HG02884 (cell line): ENCODE results near the gene AASDH.

Experiments used
- ATAC-seq: cut with Tn5 transposase; IDR thresholded peaks from one replicate; pipeline ENCODE4 v1.9.1; 2021; ENCODE audit warnings: mild to moderate bottlenecking, moderate library complexity; ENCODE audit not compliant: unreplicated experiment

AASDH gene

GRCh38 chr4:56387023-56388001, at the start of gene AASDH:
Gene AASDH, minus strand, starts transcription at chr4:56387491. Its CDS starts 3,192 bp downstream, at chr4:56384299.
- ATAC-seq = peak; percentile 94

- ATAC-seq = peak; percentile 72
Measured at GRCh38 chr4:56435140-56435926, 48.0 kb upstream of the AASDH start, which contains the start of gene PPAT. Gene PPAT, minus strand, starts transcription at chr4:56435615. Its CDS starts 138 bp downstream, at chr4:56435477.

GRCh38 chr4:56434599-56435139, 47.4 kb upstream of the AASDH start:
- ATAC-seq = peak; percentile 15

GRCh38 chr4:56433280-56433679, 46.0 kb upstream of the AASDH start:
- ATAC-seq = no peak

- no peak for ATAC-seq
Measured at GRCh38 chr4:56430203-56430602, 42.9 kb upstream of the AASDH start.

GRCh38 chr4:56427179-56427578, 39.9 kb upstream of the AASDH start:
- ATAC-seq = no peak

GRCh38 chr4:56426273-56426672, 39.0 kb upstream of the AASDH start:
- ATAC-seq = peak; percentile 70

GRCh38 chr4:56425518-56425917, 38.2 kb upstream of the AASDH start:
- no peak for ATAC-seq

GRCh38 chr4:56424697-56425514, 37.6 kb upstream of the AASDH start:
- ATAC-seq = no peak

- ATAC-seq = no peak
Measured at GRCh38 chr4:56424176-56424575, 36.9 kb upstream of the AASDH start.

- no peak for ATAC-seq
Measured at GRCh38 chr4:56417396-56417795, 30.1 kb upstream of the AASDH start.

GRCh38 chr4:56416349-56416748, 29.1 kb upstream of the AASDH start:
- no peak for ATAC-seq

- ATAC-seq = no peak
Measured at GRCh38 chr4:56414135-56414670, 26.9 kb upstream of the AASDH start.

- ATAC-seq = no peak
Measured at GRCh38 chr4:56410247-56411062, 23.2 kb upstream of the AASDH start.

GRCh38 chr4:56409511-56410090, 22.3 kb upstream of the AASDH start:
- ATAC-seq = no peak

- no peak for ATAC-seq
Measured at GRCh38 chr4:56408978-56409377, 21.7 kb upstream of the AASDH start.

GRCh38 chr4:56406151-56406550, 18.9 kb upstream of the AASDH start:
- ATAC-seq = no peak

- no peak for ATAC-seq
Measured at GRCh38 chr4:56405016-56405415, 17.7 kb upstream of the AASDH start.

GRCh38 chr4:56400560-56400959, 13.3 kb upstream of the AASDH start:
- ATAC-seq = no peak
